GM18507 (cell line): Measurements from ENCODE around the gene KRT14.
"Not testable (repeated sequence)": the region's sequence is repeated elsewhere in the genome, so short reads cannot be mapped to it uniquely, and the experiment has no call there.

Source experiments
- DNase-seq: peaks from one replicate; pipeline ENCODE4 v3.0.0; 2011; ENCODE audit warnings: low read depth; ENCODE audit not compliant: insufficient read length; ENCODE audit errors: extremely low spot score
- FAIRE-seq: peaks from 2 replicates; lab custom pipeline; 2011; peaks lifted over from hg19 to GRCh38; lab: Jason Lieb, UNC

Gene KRT14

DNA sequence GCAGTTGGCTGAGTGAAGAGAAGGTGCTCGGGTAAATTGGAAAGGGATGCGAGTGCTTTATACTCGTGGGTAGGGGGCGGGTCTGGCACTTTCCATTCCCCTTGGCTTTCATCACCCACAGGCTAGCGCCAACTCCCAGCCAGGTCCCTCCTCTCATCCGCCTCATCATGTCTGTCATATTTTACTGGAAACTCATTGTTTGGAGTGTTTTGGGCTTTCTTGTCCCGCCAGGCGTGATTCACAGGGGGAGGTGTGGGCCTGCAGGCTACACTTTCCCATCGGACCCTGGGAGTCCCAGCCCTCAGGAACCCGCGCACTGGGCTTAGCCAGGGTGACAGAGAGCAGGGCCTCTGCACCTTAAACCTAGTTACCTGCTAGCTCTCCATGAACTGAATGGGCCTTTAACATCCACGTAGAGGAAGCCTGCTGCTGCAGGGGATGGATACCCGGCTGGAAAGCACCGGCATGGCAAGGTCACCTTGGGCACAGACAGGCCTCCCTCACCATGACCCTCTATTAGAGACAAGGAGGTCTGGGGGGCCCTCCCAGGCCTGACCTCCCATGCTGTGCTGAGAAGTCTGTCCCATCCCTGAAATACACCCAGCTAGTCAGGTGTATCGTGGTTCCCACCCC is at the start of gene KRT14:
KRT14 (minus strand) TSS at position 33 of the 633 bp plus-strand sequence. CDS start 61 bp downstream, outside the sequence.
- DNase-seq (no peak), FAIRE-seq (no peak)

DNA sequence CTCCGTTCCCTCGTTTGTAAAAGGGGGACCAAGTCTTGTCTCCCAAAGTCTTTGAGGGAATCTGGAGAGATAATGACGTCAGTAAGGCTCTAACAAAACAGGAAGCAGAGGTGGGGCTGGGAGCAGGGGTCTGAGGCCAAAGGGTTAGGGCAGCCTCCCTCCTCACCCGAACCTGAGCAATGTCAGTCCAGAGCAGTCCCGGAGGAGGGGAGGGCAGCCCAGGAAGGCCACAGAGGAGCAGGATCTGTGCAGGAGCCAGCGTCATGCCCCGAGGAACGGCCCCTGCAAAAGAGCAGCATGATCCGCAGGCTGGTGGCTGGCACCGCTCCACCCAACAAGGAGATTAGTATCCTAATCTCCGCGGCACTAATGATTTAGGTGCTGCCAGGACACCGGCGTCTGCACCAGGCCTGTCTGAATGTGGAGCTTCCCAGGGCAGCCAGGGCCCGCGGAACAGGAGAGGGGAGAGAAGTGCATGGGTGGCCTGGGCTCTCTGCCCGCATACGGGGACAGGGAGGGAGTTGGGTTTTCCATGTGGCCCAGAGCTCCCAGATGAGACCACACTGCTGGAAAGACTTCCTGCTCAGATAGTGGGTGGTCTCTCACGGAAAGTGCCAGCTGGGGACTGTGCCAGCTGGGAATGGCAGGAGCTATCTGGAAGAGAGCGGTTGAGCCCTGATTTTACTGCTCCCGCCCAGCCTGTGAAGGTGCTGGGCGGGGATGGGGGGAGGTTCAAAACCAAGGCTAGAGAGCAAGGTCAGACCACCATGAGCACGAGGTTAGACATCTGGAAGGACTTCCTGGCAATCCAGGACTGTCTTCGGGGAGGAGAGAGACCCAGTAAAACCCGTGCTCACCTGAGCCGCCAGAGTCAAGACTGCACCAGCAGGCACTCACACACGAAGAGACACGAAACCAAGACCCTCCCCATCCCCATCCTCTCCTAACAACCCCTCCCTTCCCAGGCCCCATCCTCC is 48.7 kb upstream of the KRT14 start:
- no peak for FAIRE-seq
- no peak for DNase-seq

DNA sequence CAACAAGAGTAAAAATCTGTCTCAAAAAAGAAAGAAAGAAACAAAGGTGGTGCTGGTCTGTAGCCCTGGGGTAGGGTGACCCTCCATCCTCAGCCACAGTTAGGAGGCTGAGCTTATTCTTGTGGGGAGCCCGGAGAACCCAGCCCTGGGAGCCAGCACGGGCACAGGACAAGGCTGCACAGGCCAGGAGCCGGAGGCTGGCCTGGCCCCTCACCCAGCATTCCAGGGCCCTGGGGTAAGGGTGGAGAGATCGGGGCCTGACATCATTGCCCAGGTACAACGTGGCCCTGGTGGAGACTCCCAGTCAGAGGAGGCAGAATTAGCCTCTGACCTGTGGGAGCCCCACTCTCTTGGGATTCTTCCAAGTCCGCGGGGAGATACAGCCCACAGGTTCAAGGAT is 47.9 kb upstream of the KRT14 start:
- DNase-seq (no peak), FAIRE-seq (no peak)

DNA sequence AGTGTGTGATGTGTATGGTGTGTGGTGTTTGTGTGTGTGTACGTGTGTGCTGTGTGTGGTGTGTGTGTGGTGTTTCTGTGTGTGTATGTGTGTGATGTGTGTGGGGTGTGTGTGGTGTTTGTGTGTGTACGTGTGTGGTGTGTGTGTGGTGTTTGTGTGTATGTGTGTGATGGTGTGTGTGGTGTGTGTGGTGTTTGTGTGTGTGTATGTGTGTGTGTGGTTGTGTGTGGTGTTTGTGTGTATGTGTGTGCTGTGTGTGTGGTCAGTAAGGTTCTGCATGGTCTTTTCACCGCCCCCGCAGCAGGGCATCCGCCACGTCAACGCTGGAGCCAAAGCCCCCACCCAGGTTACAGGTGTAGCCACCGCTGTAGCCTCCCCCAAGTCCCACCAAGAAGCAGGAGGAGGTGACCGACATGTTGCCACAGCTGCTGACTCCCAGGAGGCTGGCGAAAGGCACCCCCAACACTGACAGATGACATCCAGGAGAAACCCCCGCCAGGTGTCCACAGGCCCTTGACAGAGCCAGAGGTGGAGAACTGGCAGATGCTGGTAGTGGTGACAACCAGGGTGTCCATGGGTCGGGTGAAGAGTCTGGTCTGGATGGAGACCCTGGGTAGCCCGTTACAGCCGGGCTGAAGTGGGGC is 47.0 kb upstream of the KRT14 start:
- DNase-seq (no peak), FAIRE-seq (peak; percentile 50)

DNA sequence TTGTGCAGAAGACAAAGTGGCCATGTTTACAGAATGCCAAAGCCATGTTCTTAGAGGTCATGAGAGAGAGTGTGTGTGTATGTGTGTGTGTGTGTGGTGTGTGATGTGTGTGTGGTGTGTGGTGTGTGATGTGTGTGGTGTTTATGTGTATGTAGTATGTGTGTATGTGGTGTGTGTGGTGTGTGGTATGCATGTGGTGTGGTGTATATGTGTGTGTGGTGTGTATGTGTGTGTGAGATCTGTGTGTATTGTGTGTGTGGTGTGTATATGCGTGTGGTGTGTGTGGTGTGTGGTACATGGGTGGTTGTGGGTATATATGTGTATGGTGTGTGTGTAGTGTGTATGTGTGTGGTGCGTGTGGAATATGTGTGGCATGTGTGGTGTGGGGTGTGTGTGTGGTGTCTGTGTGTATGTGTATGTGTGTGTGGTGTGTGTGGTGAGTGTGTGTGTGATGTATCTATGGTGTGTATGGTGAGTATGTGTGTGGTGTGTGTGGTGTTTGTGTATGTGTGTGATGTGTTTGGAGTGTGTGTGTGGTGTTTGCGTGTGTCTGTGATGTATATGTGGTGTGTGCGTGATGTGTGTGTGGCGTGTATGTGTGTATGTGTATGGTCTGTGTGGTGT is 45.9 kb upstream of the KRT14 start:
- FAIRE-seq, result no peak

DNA sequence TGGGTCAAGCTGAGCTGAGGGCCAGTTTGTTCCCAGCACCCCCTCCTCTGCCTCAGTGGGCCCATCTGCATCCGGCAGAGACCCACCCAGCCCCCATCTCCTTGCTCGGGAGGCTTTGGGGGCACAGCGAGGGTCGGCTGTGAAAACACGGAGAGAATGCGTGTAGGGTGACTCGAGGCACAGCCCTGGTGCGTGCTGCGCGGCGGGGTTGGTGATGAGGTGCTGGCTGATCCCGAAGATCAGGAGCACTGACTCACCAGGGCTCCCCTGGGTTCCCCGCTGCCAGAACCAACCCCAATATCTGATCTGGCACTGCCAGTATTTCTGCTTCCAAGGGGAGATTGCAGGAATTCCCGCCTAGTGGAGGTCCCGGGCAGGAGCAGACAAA is 45.2 kb upstream of the KRT14 start:
- no peak for DNase-seq
- FAIRE-seq, result no peak

More for the DNA sequence above, 45.9 kb upstream of the KRT14 start:
- no peak for DNase-seq

DNA sequence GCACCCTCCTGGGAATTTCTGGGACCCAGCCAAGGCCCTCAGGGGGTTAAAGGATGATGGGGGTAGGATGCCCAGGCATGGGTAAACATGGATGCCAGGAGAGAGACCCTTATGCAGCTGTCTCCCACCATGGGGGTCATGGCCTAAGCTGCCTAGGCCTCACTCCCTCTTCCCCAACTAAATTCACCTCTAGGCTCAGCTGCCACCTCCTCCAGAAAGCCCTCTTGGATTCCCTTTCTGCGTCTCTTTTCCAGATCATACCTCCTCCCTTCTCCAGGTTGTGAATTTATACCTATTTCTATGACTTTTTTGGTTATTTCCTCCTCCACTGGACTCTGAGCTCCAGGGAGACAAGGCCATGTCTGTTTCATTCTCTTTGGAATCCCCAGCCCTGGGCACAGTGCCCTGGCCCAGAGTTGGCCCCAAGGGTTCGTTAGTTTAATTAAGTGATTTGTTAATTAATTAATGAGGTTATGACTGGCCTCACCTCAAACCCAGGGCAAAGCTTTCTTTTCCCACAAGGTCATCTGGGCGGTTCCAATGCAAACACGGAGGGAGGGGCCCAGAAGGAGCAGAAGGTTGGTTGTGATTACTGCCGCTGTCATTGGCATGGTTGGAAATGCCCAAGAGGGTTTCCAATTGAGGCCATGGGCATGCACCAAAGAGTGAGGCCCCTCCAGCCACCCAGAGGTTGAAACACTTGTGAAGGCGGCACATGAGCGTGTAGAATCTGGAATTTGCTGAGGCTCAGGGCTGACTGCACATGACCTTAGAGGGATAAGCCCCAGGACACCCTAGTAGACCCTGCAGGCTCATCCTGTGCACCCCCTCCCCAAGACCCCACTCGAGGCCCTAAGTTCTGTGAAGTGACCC is 44.6 kb upstream of the KRT14 start:
- FAIRE-seq, result no peak

DNA sequence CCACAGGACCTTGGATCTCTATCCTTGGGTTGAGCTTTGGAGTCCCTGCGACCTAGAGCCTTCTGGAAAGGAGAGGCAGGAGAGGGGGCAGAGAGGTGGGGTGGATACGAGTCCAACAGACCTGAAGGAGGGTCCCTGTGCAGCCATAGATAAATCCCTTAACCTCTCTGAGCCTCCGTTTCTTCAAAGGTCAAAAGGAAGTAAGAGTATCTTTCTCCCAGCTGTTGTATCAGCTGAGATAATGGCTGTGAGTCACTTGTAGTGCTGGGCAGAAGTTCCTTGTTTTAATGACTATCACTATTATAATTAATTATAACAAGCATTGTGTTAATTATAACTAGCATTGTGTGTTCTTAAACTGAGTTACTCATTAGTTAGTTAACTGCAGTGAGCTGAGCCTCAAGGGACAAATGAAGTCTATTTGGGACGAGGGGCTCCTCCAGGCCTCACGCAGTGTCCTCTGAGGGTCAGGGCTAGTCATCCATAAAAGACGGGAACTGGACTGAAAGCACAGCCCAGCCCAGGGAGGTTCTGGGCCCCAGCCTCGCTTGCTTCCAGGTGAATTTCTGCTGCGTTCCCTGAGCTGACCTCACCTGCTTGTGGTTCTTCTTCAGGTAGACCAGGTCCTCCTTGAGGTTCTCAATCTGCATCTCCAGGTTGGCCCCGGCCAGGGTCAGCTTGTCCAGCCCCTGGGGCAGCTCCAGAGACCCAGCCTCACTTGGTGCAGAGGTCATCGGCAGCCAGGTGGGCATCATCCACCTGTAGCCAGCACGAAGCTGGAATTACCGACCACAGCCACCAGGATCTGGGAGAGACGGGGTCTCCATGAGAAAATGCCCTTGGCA is 43.4 kb upstream of the KRT14 start:
- FAIRE-seq (no peak), DNase-seq (no peak)

More for the DNA sequence above, 44.6 kb upstream of the KRT14 start:
- DNase-seq, result no peak

DNA sequence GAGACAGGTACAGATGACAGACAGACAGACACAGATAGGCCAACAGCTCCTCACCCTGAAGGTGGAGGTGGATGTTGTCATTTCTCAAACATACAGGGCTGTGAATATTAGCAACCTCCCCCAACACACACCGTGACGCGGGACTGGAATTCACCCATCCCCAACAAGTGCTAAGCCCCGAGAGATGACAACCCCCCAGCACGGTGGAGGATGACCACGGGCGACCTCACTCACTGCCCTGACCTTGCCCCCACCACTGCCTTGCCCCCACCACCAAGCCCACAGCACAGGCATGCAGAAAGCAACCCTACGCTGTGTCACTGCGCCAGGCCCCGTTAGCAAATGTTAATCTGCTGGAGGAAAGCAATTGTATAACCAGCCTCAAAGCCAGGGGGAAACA is 42.6 kb upstream of the KRT14 start:
- no peak for FAIRE-seq
- DNase-seq, result no peak

DNA sequence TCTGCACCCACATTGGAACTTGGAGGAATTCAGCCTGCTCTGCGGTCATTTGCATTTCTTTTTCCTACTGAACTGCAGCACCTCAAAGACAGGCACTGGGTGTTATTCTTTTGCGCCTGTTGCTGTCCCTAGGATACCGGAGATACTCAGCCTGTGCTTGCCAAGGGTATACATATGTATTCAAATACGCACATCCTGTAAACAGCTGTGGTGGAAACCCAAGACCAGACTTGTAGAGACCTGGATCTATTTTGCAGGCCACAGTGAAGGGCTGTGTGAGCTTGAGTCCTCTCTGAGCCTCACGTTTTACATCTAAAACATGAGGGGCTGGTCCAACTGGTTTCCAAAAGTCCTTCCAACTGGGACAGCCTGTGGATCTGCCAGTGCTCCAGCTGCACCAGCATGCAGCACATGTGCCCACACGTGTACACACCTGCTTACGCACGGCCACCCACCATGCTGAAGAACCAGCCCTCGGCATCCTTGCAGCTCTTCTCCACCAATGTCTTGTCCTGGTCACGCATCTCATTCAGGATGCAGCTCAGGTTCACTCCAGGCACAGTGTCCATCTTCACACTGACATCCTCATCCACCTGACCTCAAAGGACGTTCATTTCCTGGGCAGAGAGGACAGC is 42.0 kb upstream of the KRT14 start:
- not testable (repeated sequence) for DNase-seq, FAIRE-seq

DNA sequence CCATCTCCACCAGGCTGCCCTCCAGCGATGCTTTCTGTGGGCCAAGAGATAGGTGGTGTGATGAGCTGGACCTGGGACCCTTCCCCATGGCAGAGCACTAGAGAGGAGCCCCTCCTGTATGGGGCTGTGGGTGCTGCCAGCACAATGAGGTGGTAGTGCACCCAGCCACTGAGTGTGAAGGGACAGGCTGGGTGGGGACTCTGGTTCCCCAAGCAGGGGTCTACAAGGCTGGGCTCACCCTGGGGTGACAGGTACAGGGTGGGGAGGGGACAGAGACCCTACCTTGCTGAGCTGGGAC is 41.3 kb upstream of the KRT14 start:
- not testable (repeated sequence) for FAIRE-seq

DNA sequence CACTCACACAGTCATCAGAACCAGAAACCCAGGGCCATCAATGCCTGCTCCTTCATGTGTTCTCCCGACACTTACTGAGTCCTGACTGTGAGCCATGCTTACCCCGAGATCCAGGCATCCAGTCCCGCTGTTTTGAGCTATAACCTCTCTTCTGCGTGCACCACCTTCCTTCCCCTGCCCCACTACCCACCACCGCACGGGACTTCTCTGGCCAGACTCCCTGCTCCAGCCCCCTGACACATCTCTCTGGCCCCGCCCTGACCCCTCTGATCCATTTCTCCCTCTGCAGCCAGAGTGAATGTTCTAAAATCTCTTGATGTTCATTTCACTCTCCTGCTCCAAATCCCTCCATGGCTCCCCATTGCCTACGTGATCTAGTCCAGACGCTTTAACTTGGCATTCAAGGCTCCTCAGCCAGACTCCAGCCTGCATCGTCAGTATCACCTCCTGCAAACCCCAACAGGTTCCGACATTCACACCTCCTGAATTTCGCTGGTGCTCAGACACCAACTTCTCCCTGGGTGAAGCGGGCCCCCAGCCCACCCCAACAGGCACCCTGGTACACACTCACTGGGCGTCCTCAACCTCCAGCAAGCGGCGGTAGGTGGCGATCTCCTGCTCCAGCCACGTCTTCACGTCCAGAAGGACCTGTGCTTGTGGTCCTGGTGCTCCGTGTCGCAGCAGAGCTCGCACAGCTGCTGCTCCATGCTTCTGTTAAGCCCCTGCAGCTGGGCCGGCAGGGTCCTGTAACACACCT is 40.8 kb upstream of the KRT14 start:
- no peak for DNase-seq
- no peak for FAIRE-seq

More for the DNA sequence above, 41.3 kb upstream of the KRT14 start:
- DNase-seq, result not testable (repeated sequence)

DNA sequence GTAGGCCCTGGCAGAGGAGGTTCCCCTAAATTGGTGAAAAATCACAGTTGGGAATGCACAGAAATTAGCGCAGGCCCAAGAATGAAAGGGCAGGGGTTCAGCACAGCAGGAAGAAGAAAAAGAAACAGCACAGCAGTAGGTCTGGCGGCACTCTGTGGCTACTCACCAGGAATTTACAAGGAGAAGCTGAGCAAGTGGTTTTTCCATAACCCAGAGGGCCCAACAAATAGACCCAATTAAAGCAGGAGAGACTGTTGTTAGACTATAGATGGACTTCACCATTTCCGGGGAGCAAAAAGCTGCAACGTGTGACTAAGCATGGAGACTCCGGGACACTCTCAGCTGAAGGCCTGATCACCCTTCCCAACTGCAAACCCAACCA is 40.2 kb upstream of the KRT14 start:
- DNase-seq, FAIRE-seq: not testable (repeated sequence)

DNA sequence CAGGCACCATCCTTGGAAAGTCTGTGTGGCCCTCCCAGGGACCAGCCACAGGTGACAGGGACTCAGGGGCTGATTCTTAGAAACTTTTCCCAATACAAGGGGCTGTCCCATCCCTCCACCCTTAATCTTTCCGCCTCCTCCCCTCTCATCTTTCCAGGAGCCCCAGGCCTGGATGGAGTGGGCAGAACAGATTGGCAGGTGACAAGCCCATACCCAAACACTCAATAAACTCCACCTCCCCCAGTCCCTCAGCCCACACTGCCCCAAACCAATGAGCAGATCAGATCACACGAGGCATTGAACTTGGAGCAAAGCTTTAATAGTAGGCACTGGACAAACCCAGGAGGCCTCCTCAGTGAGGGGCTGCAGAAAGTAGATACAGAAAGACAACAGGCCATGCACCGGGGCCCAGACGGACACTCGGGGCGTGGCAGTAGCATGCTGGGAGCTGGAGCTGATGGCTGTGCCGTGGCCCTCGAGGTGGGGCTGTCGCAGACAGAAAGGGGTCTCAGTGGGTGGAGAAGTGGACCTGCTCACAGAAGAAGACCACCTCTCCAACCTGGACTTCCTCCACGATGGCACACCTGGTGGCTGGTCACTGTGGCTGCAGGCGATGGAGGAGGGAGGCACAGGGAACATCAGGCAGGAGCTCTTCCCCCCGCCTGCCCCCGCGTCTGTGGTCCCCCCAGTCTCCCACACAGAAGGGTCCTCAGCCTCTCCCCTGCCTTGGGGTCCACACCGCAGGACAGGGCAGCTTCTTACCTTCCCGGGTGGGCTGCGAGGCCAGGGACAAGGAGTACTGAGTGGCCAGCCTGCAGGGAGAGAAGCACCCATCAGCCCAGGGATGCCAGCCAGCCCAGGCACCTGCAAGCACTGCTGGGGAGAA is 39.6 kb upstream of the KRT14 start:
- not testable (repeated sequence) for FAIRE-seq, DNase-seq

DNA sequence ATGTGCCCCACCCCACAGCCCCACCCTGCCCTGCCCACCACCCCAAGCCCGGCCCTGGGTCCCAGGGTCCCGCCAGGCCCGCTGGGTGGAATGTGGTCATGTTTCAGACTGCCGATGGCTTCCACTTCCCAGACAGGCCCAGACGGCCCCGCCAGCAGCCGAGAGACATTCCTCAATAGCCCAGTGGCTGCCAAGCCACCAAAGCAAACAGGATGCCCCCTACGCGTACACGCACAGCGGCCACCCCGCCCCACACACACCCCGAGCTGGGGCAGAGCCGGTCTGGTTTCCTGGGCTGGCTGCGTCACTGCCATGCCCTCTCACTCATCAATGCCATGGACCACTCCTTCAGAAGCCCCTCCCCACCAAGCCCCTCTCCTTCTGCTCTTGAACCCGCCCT is 38.9 kb upstream of the KRT14 start:
- no peak for FAIRE-seq

More for the DNA sequence above, 38.9 kb upstream of the KRT14 start:
- DNase-seq, result no peak
